Large intestine (tissue), 3 donors: Measurements from ENCODE around the gene TUT4. TPM values are rescaled to one million over a fixed set of nuclear protein-coding genes. Genes with fewer than 3 reads are reported as not detected.

Source experiments
- DNase-seq, 2 donors: peaks; one replicate each; pipeline versions ENCODE4 v3.0.0 to v3.0.0-alpha.2; 2013
- H3K27ac ChIP-seq: one replicate; pipeline ENCODE4 v1.5.1; 2013; ENCODE audit warnings: low read length
- H3K27me3 ChIP-seq: 2 replicates; pipeline ENCODE4 v1.6.1; 2013; ENCODE audit warnings: low read length; ENCODE audit not compliant: control insufficient read depth, insufficient read depth
- H3K36me3 ChIP-seq: 2 replicates; pipeline ENCODE4 v1.6.1; 2013; ENCODE audit warnings: low read length; ENCODE audit not compliant: control insufficient read depth, insufficient read depth
- H3K4me1 ChIP-seq: one replicate; pipeline ENCODE4 v1.6.1; 2013; ENCODE audit warnings: low read length; ENCODE audit not compliant: control insufficient read depth, insufficient read depth
- H3K4me3 ChIP-seq: one replicate; pipeline ENCODE4 v1.5.1; 2013; ENCODE audit warnings: low read length
- H3K9me3 ChIP-seq: one replicate; pipeline ENCODE4 v1.6.1; 2013; ENCODE audit warnings: mild to moderate bottlenecking, low read depth, low read length, moderate library complexity; ENCODE audit not compliant: control insufficient read depth
- WGBS: methylation state at CpG from one replicate; pipeline ENCODE4 v1.1.5; 2013; ENCODE audit warnings: low lambda C conversion rate; ENCODE audit not compliant: insufficient coverage; 5-methylcytosine and 5-hydroxymethylcytosine counted together
- polyA plus RNA-seq: library from polyadenylated mRNA; unstranded; fragments of 120-200 nt; gene quantifications from one replicate; pipeline ENCODE4 v1.2.1, GENCODE V29; 2013

TUT4 gene
- polyA plus RNA-seq, 1 donor: 68.7 TPM

- no peak overlapping the region for H3K4me3 ChIP-seq
- DNase-seq: no peak
- no peaks in the 10 kb centered on the region for H3K4me1 ChIP-seq
- peaks cover 4% of the 10 kb centered on the region for H3K9me3 ChIP-seq
- H3K36me3 ChIP-seq: no peaks in the 10 kb centered on the region
- H3K27ac ChIP-seq: no peak overlapping the region
- WGBS: 100% methylated on average over 1 of the region's 2 CpGs
- H3K27me3 ChIP-seq: no peaks in the 10 kb centered on the region
Observed at GRCh38 chr1:52534928-52535764, 17.7 kb downstream of the TUT4 start.

- Histone ChIP-seq H3K9me3 (peaks cover 4% of the 10 kb centered on the region), H3K36me3 (no peaks in the 10 kb centered on the region), H3K27me3 (no peaks in the 10 kb centered on the region), H3K27ac (no peak overlapping the region), H3K4me3 (no peak overlapping the region), H3K4me1 (no peaks in the 10 kb centered on the region)
- WGBS: no CpG with 5 or more reads among the region's 9 CpGs
- no peak for DNase-seq
Observed at GRCh38 chr1:52533713-52534112, 19.2 kb downstream of the TUT4 start.

- Histone ChIP-seq H3K4me3 (no peak overlapping the region), H3K27ac (no peak overlapping the region), H3K27me3 (no peaks in the 10 kb centered on the region), H3K9me3 (peaks cover 4% of the 10 kb centered on the region), H3K36me3 (peaks cover 3% of the 10 kb centered on the region), H3K4me1 (no peaks in the 10 kb centered on the region)
- DNase-seq: no peak
- no CpG with 5 or more reads among the region's 2 CpGs for WGBS
Observed at GRCh38 chr1:52532731-52533327, 20.1 kb downstream of the TUT4 start.

- no peak for DNase-seq
- H3K27me3 ChIP-seq: no peaks in the 10 kb centered on the region
- peaks cover 5% of the 10 kb centered on the region for H3K36me3 ChIP-seq
- H3K9me3 ChIP-seq: peaks cover 4% of the 10 kb centered on the region
- no peaks in the 10 kb centered on the region for H3K4me1 ChIP-seq
- no peak overlapping the region for H3K27ac ChIP-seq
- no peak overlapping the region for H3K4me3 ChIP-seq
- 100% methylated on average over 2 of the region's 8 CpGs for WGBS
Observed at GRCh38 chr1:52532247-52532646, 20.6 kb downstream of the TUT4 start.

GRCh38 chr1:52531249-52531872 is 21.5 kb downstream of the TUT4 start:
- Histone ChIP-seq H3K9me3 (peaks cover 4% of the 10 kb centered on the region), H3K27ac (no peak overlapping the region), H3K4me3 (no peak overlapping the region), H3K27me3 (no peaks in the 10 kb centered on the region), H3K36me3 (peaks cover 9% of the 10 kb centered on the region), H3K4me1 (no peaks in the 10 kb centered on the region)
- DNase-seq: no peak
- no CpG with 5 or more reads among the region's 3 CpGs for WGBS

GRCh38 chr1:52530563-52531144 is 22.2 kb downstream of the TUT4 start:
- Histone ChIP-seq H3K27ac (no peak overlapping the region), H3K9me3 (peaks cover 4% of the 10 kb centered on the region), H3K4me3 (no peak overlapping the region), H3K27me3 (no peaks in the 10 kb centered on the region), H3K36me3 (peaks cover 11% of the 10 kb centered on the region), H3K4me1 (no peaks in the 10 kb centered on the region)
- DNase-seq: no peak
- no CpG with 5 or more reads among the region's 5 CpGs for WGBS

GRCh38 chr1:52523376-52523775 is 29.5 kb downstream of the TUT4 start:
- Histone ChIP-seq H3K9me3 (no peaks in the 10 kb centered on the region), H3K4me1 (no peaks in the 10 kb centered on the region), H3K27ac (no peak overlapping the region), H3K36me3 (peaks cover 20% of the 10 kb centered on the region), H3K27me3 (no peaks in the 10 kb centered on the region), H3K4me3 (no peak overlapping the region)
- WGBS: no CpG with 5 or more reads among the region's 3 CpGs
- DNase-seq: no peak

GRCh38 chr1:52520148-52520547 is 32.7 kb downstream of the TUT4 start:
- Histone ChIP-seq H3K27me3 (no peaks in the 10 kb centered on the region), H3K36me3 (peaks cover 18% of the 10 kb centered on the region), H3K27ac (no peak overlapping the region), H3K4me1 (no peaks in the 10 kb centered on the region), H3K4me3 (no peak overlapping the region), H3K9me3 (no peaks in the 10 kb centered on the region)
- DNase-seq: no peak
- WGBS: no CpG with 5 or more reads among the region's 2 CpGs

- WGBS: 100% methylated on average over 2 of the region's 2 CpGs
- H3K4me1 ChIP-seq: no peaks in the 10 kb centered on the region
- DNase-seq: no peak
- no peaks in the 10 kb centered on the region for H3K9me3 ChIP-seq
- no peaks in the 10 kb centered on the region for H3K27me3 ChIP-seq
- H3K27ac ChIP-seq: no peak overlapping the region
- peaks cover 24% of the 10 kb centered on the region for H3K36me3 ChIP-seq
- H3K4me3 ChIP-seq: no peak overlapping the region
Observed at GRCh38 chr1:52518962-52519361, 33.9 kb downstream of the TUT4 start.

- no CpG with 5 or more reads among the region's 2 CpGs for whole genome bisulfite sequencing
- Histone ChIP-seq H3K4me1 (no peaks in the 10 kb centered on the region), H3K27me3 (no peaks in the 10 kb centered on the region), H3K27ac (no peak overlapping the region), H3K36me3 (peaks cover 37% of the 10 kb centered on the region), H3K9me3 (no peaks in the 10 kb centered on the region), H3K4me3 (no peak overlapping the region)
- no peak for DNase-seq
Observed at GRCh38 chr1:52511851-52512615, 40.9 kb downstream of the TUT4 start.
